ENCODE measurements around the gene TROAP.
"Not testable (repeated sequence)": the region's sequence is repeated elsewhere in the genome, so short reads cannot be mapped to it uniquely, and the experiment has no call there.

TROAP gene

GRCh38 chr12:49295082-49295936 lies 27.7 kb upstream of the TROAP start, which contains the start of gene PRPH:
Gene PRPH (plus strand): TSS chr12:49295147. CDS start chr12:49295201, 54 bp downstream.
- no peak for DNase-seq (ENCODE audit: low spot score)

DNA sequence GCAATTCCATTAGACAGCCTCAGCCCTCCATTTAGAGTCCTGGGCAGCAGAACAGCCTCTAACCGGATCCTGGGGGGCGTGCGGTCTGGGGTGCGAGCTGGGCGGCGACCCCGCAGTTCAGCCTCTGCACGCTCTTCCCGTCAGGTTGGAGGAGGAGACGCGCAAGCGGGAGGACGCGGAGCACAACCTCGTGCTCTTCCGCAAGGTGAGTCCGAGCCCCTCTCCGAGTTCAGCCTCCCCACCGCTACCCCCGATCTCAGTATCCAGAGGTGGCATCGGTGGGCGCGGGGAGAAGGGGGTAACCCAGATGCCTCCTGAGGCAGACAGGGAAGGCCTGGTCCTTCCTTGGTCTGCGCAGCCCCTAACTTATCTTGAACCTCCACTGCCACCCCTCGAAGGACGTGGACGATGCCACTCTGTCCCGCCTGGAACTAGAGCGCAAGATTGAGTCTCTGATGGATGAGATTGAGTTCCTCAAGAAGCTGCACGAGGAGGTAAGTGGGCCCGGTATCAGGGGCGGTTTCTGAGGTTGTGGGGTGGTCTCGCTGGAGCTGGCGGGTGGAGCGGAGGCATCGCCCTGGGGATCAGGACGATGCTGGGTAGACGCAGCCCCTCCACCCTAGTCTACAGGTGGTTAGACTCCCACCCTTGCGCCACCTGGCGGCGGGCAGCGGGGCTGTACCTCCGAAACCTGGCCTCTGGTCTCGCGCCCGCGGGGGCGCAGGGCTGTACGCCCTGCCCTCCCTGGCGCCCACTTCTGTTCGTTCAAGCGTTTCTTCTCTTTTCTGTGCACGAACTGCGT lies 26.8 kb upstream of the TROAP start:
- peak; percentile 23 for DNase-seq (ENCODE audit: low spot score)

- DNase-seq (ENCODE audit: low spot score) = peak; percentile 65
These were observed 26.0 kb upstream of the TROAP start for GRCh38 chr12:49296836-49297694.

DNA sequence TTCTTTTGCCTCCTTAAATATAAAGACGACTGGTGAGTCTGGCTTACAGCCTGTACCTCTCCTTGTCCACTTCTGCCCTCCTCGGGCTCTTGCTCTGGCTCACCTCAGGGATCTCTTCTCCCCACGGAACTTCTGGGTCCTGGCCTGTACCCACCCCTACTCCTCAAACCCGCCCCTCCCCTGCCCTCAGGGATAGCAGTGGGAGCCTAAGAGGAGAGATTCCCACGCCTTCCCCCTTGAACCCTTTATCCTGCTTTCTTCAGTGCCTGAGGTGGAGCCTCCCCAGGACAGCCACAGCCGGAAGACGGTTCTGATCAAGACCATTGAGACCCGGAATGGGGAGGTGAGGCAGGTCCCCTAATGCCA lies 25.4 kb upstream of the TROAP start:
- no peak for DNase-seq (ENCODE audit: low spot score)

- DNase-seq (ENCODE audit: low spot score) = peak; percentile 15
These were observed 24.9 kb upstream of the TROAP start for GRCh38 chr12:49298160-49298559.

GRCh38 chr12:49301760-49302159 lies 21.3 kb upstream of the TROAP start:
- DNase-seq (ENCODE audit: low spot score) = no peak

GRCh38 chr12:49304161-49304560 lies 18.9 kb upstream of the TROAP start:
- no peak for DNase-seq (ENCODE audit: low spot score)

DNA sequence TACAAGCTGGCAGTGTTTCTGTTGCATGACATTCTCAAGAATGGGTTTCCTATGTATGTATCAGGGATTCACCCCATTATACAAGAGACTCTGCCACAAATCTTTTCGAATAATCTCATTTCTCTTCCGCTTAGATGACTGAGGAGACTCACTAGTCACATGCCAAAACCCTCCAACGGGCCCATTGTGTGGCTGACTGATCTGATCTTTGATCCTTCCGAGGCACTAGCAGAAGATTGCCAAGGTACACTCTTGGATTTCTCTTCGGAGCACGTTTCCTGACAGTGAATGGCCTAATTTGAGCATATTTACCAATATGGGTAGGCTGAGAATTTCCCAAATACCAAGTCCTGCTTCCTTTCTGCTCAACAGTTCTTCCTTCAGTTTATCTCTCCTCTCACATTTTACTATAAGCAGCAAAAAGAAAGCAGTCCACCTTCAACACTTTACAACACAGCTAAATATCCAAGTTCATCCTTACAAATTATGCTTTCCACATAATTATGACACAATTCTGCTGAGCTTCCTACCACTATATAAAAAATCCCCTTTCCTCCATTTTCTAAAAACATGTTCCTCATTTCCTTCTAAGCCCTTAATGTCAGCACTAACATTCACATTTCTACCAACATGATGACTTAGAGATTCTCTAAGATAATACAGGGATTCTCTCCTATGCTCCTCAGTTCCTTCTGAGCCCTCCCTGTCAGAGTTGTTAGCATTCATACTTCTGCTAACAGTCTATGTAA lies 17.1 kb upstream of the TROAP start:
- no peak for DNase-seq (ENCODE audit: low spot score)

GRCh38 chr12:49309386-49309785 lies 13.7 kb upstream of the TROAP start:
- DNase-seq (ENCODE audit: low spot score) = no peak

GRCh38 chr12:49310451-49311000 lies 12.5 kb upstream of the TROAP start:
- DNase-seq (ENCODE audit: low spot score) = not testable (repeated sequence)

DNA sequence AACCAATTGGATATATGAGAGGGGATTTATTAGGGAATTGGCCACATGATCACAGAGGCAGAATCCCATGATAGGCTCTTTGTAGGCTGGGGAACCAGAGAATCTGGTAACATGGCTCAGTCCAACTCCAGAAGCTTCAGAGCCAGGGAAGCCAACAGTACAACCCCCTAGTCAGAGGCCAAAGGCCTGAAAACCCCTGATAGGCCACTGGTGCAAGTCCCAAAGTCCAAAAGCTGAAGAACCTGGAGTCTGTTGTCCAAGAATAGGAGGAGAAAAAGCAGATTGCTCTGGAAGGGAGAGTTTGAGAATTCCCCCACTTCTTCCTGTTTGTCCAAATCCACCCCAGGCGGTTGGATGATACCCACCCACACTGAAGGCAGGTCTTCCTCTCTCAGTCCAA lies 8.2 kb upstream of the TROAP start:
- no peak for DNase-seq (ENCODE audit: low spot score)

DNA sequence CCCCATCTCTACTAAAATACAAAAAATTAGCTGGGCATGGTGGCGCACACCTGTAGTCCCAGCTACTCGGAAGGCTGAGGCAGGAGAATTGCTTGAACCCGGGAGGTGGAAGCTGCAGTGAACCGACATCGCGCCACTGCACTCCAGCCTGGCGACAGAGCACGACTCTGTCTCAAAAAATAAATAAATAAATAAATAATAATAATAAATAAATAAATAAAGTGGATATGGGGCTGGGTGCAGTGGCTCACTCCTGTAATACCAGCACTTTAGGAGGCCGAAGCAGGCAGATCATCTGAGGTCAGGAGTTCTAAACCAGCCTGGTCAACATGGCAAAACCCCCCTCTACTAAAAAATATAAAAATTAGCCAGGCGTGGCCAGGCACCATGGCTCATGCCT lies 5.9 kb upstream of the TROAP start:
- not testable (repeated sequence) for DNase-seq (ENCODE audit: low spot score)

DNA sequence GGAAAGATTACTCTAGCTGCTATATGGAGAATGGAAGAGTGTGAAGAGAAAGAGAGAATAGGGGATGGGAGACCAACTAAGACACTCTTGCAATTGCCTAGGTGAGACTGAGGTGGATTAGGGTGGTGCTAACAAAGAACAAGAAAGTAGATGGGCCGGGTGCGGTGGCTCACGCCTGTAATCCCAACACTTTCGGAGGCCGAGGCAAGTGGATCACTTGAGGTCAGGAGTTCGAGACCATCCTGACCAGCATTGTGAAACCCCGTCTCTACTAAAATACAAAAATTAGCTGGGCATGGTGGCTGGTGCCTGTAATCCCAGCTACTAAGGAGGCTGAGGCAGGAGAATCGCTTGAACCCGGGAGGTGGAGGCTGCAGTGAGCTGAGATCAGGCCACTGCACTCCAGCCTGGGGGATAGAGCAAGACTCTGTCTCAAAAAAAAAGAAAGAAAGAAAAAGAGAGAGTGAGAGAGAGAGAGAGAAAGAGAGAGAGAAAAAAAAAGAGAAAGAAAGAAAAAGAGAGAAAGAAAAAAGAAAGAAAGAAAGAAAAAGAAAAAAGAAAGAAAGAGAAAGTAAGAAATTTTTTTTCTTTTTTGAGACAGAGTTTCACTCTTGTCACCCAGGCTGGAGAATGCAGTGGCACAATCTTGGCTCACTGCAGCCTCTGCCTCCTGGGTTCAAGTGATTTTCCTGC lies 2.5 kb upstream of the TROAP start:
- DNase-seq (ENCODE audit: low spot score) = not testable (repeated sequence)

GRCh38 chr12:49322367-49322707 lies 718 bp upstream of the TROAP start:
- no peak for DNase-seq (ENCODE audit: low spot score)

- no peak for DNase-seq (ENCODE audit: low spot score)
These were observed 556 bp downstream of the TROAP start for GRCh38 chr12:49323524-49324097.

- DNase-seq (ENCODE audit: low spot score) = no peak
These were observed 2.6 kb downstream of the TROAP start for GRCh38 chr12:49325606-49326005.

- no peak for DNase-seq (ENCODE audit: low spot score)
These were observed 4.3 kb downstream of the TROAP start for GRCh38 chr12:49327368-49327767.

DNA sequence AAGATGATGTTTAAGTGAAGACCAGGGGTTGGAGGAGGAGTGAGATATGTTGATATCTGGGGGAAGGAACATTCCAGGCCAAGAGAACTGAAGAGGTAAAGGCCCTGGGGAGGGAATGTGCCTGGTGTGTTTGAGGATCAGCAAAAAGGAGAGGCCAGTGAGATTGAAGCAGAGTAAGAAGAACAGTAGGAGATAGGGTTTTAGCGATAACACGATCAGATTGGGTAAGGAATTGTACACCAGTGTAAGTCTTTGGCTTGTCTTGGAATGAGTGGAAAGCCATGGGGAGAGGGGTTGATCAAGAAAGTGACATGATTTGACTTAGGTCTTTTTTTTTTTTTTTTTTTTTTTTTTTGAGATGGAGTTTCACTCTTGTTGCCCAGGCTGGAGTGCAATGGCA lies 4.8 kb downstream of the TROAP start:
- no peak for DNase-seq (ENCODE audit: low spot score)

DNA sequence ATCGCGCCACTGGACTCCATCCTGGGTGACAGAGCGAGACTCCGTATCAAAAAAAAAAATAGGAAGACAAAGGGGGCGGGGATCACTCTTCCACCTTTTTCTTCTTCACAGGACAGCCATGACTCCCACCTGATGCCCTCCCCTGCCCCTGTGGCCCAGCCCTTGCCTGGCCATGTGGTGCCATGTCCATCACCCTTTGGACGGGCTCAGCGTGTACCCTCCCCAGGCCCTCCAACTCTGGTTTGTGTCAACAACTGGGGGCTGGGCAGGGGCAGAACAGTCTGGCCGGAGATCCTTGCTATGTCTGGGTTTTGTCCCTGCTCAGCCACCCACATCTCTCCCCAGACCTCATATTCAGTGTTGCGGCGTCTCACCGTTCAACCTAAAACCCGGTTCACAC lies 5.8 kb downstream of the TROAP start:
- DNase-seq (ENCODE audit: low spot score) = no peak

GRCh38 chr12:49330032-49330619 lies 7.1 kb downstream of the TROAP start:
- DNase-seq (ENCODE audit: low spot score) = no peak

All from cerebellar cortex (tissue), 1 donor.